Measurements from ENCODE around the gene USP31. TPM values are rescaled to one million over a fixed set of nuclear protein-coding genes. Genes with fewer than 3 reads are reported as not detected.

The USP31 gene
- total RNA-seq, 1 donor from 2014 or later, result 32.2 TPM

DNA sequence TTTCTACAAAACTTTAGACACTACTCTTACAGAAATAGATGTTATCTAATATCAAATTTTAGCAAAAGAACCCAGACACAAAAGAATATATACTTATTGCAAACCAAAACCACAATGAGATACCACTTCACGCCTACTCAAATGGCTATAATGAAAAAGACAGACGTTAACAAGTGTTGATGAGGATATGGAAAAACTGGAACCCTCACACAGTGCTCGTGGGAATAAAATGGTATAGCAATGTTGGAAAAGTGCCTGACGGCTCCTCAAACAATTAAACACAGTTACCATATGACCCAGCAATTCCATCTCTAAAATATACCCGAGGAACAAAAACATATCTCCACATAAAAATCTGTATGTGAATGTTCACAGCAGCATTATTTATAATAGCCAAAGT lies 27.1 kb downstream of the USP31 start:
- Histone ChIP-seq H3K27ac (peak overlapping the region; percentile 66), H3K9me3 (no peaks in the 10 kb centered on the region), H3K4me3 (no peak overlapping the region), H3K36me3 (no peaks in the 10 kb centered on the region), H3K4me1 (peaks cover 77% of the 10 kb centered on the region), H3K27me3 (no peaks in the 10 kb centered on the region)
- DNase-seq (ENCODE audit: extremely low spot score in 2 of 2), result no peak
- intact Hi-C loops (cut with DNase I), result no loop called here
- TF ChIP-seq POLR2AphosphoS5 (IDR thresholded peaks at IDR 0.05; ENCODE audit: insufficient read depth in 1 of 2, low read depth in 1 of 2) (no peak), POLR2A (IDR thresholded peaks at IDR 0.05) (no peak)
- TF ChIP-seq, protein P1, sequence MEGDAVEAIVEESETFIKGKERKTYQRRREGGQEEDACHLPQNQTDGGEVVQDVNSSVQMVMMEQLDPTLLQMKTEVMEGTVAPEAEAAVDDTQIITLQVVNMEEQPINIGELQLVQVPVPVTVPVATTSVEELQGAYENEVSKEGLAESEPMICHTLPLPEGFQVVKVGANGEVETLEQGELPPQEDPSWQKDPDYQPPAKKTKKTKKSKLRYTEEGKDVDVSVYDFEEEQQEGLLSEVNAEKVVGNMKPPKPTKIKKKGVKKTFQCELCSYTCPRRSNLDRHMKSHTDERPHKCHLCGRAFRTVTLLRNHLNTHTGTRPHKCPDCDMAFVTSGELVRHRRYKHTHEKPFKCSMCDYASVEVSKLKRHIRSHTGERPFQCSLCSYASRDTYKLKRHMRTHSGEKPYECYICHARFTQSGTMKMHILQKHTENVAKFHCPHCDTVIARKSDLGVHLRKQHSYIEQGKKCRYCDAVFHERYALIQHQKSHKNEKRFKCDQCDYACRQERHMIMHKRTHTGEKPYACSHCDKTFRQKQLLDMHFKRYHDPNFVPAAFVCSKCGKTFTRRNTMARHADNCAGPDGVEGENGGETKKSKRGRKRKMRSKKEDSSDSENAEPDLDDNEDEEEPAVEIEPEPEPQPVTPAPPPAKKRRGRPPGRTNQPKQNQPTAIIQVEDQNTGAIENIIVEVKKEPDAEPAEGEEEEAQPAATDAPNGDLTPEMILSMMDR (IDR thresholded peaks at IDR 0.05), result no peak

DNA sequence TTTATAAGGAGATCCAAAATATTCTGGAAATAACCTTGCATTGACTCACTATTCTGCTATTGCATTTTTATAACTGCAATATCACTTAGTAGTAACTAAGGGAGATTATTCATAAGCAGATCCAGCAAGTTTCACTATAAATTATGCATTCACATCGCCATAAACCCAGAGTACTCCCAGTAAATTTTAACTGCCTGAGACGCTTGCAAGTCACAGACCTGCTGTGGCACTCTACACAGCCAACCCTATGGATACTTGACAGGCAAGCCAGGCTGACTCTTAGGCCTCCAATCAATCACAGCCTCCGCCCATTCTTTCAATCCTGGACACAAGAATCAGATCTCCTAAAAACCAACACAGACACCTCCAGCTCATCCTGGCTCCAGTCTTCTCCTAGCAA lies 28.2 kb downstream of the USP31 start:
- Histone ChIP-seq H3K27ac (peak overlapping the region; percentile 66), H3K4me3 (no peak overlapping the region), H3K36me3 (no peaks in the 10 kb centered on the region), H3K27me3 (no peaks in the 10 kb centered on the region), H3K9me3 (no peaks in the 10 kb centered on the region), H3K4me1 (peaks cover 87% of the 10 kb centered on the region)
- intact Hi-C loops (cut with DNase I), result no loop called here
- DNase-seq (ENCODE audit: extremely low spot score in 2 of 2), result no peak
- TF ChIP-seq, protein P1 (IDR thresholded peaks at IDR 0.05), result no peak
- TF ChIP-seq POLR2AphosphoS5 (IDR thresholded peaks at IDR 0.05; ENCODE audit: insufficient read depth in 1 of 2, low read depth in 1 of 2), result no peak
- no peak for TF ChIP-seq POLR2A (IDR thresholded peaks at IDR 0.05)

DNA sequence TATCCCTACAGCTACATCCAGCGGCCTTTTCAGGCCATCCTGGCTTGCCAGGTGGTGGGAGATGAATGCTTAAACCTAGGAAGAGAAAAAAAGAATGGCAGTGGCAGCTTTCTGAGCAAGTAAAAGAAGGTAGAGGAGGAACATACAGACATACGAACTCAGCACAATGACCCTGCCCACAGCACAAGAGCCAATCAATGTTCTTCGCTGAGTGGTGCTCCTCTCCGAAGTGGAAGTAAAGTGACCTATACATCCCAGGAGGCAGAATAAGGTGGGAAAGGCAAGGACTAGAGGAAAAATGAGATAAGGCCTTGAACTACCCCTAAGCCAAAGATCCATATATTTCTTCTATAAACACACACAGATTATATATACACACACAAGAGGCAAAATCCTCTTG lies 28.7 kb downstream of the USP31 start:
- no peak for TF ChIP-seq POLR2AphosphoS5 (IDR thresholded peaks at IDR 0.05; ENCODE audit: insufficient read depth in 1 of 2, low read depth in 1 of 2)
- TF ChIP-seq, protein P1 (IDR thresholded peaks at IDR 0.05), result no peak
- no peak for TF ChIP-seq POLR2A (IDR thresholded peaks at IDR 0.05)
- peak overlapping the region; percentile 66 for H3K27ac ChIP-seq
- no peaks in the 10 kb centered on the region for H3K27me3 ChIP-seq
- H3K4me3 ChIP-seq, result no peak overlapping the region
- no peaks in the 10 kb centered on the region for H3K9me3 ChIP-seq
- peaks cover 82% of the 10 kb centered on the region for H3K4me1 ChIP-seq
- no peak for DNase-seq (ENCODE audit: extremely low spot score in 2 of 2)
- intact Hi-C loops (cut with DNase I), result no loop called here
- no peaks in the 10 kb centered on the region for H3K36me3 ChIP-seq

DNA sequence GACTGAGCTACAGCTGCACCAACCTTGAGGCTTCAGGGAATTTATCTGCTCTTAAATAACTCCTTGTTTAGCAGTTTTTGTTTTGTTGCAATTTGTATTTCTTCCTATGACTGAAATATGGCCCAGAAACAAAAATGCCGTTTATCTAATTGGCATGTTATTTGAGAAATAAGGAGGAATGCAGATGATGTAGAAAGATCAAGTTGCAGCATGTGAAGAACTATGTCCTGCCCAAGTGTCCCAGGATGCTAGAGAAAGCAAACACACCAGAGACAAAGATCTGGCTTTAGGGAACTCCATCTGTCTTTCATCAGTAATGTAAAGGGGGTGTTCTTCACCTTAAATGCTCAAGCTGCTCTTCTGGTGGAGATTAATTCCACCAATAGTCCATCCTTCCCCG lies 29.7 kb downstream of the USP31 start:
- intact Hi-C loops (cut with DNase I), result no loop called here
- no peaks in the 10 kb centered on the region for H3K9me3 ChIP-seq
- H3K27ac ChIP-seq, result peak overlapping the region; percentile 51
- no peak for DNase-seq (ENCODE audit: extremely low spot score in 2 of 2)
- peaks cover 76% of the 10 kb centered on the region for H3K4me1 ChIP-seq
- TF ChIP-seq, protein P1 (IDR thresholded peaks at IDR 0.05), result no peak
- TF ChIP-seq POLR2AphosphoS5 (IDR thresholded peaks at IDR 0.05; ENCODE audit: insufficient read depth in 1 of 2, low read depth in 1 of 2), result peak in 1 of 2 donors; percentile 15
- no peaks in the 10 kb centered on the region for H3K27me3 ChIP-seq
- no peak overlapping the region for H3K4me3 ChIP-seq
- no peaks in the 10 kb centered on the region for H3K36me3 ChIP-seq

DNA sequence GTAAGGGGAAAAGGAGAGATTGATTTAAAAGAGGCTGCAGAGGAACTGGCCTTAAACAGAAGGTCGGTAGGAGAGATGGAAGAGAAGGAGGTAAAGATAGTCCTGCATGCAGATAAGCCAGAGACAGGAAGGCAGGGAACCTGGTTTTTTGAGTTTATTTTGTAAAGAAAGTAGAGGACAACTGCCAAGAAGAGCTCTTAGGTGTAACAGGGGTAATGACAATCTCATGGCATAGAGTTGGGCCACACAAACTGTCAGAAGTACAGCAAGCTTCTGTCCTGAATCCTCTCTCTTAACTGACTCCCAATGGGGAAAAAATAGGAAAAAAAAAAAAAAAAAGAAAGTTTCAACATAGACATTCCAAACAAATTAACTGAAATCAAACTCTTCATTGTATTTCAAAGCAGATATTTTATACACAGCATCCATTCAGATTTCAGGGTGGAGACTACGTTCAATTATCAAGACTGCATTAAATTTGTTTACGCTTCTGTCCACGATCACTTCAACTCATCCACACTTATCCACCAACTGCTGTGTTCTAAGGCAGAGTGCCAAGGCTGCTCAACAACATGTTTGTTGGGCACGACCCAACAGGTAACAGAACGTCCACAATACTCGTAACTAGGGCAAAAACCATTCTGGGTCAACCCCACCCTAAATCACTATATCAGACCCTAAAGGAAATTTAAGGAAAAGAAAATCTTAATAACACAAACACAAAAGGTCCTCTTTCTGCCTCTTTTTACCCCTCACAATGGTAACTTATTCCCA lies 34.9 kb downstream of the USP31 start:
- Histone ChIP-seq H3K9me3 (no peaks in the 10 kb centered on the region), H3K27me3 (no peaks in the 10 kb centered on the region), H3K27ac (no peak overlapping the region), H3K4me3 (no peak overlapping the region), H3K36me3 (no peaks in the 10 kb centered on the region), H3K4me1 (peaks cover 48% of the 10 kb centered on the region)
- intact Hi-C loops (cut with DNase I), result no loop called here
- no peak for DNase-seq (ENCODE audit: extremely low spot score in 2 of 2)
- TF ChIP-seq, protein P1 (IDR thresholded peaks at IDR 0.05), result no peak
- TF ChIP-seq POLR2AphosphoS5 (IDR thresholded peaks at IDR 0.05; ENCODE audit: insufficient read depth in 1 of 2, low read depth in 1 of 2) (no peak), POLR2A (IDR thresholded peaks at IDR 0.05) (no peak)

Data from vagina (tissue), 2 donors.